HG02759 (cell line): ENCODE data around the gene PREX1.

Experiments
- ATAC-seq: cut with Tn5 transposase; IDR thresholded peaks from one replicate; pipeline ENCODE4 v1.9.1; 2021; ENCODE audit warnings: mild to moderate bottlenecking, moderate library complexity; ENCODE audit not compliant: unreplicated experiment

The PREX1 gene

DNA sequence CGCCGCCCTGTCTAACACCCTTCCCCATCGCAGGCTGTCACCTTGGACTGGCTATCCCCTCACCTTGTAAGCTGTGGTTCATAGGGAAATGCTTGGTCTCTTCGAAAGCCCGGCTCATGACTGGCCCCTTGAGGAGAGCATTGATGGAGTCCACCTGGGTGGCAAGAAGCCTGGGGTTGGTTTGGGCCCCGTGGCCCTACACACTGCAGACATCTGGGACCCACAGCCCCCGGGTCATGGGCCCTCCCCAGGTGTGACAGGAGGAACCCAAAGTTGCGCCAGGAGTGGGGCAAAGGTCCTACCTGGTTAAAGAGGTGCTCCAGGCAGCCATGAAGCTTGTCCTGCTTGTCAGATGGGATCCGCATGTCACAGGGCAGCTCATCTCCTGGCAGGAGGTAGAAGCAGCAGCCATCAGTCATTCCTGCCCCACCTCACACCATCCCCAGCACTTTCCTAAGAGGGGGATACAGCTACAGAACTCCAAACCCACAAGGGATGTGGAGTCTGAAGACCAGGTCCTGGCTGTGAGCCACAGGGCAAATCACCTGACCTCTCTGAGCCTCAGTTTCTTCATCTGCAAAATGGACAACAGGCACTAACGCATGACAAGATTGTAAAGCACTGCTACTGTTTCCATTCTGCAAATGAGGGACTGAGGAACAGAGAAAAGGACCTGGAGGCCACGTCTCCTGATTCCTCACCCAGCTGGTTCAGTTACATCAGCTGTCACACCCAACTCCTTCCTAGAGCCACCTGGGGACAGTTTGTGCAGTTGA is 185.5 kb downstream of the PREX1 start:
- no peak for ATAC-seq

DNA sequence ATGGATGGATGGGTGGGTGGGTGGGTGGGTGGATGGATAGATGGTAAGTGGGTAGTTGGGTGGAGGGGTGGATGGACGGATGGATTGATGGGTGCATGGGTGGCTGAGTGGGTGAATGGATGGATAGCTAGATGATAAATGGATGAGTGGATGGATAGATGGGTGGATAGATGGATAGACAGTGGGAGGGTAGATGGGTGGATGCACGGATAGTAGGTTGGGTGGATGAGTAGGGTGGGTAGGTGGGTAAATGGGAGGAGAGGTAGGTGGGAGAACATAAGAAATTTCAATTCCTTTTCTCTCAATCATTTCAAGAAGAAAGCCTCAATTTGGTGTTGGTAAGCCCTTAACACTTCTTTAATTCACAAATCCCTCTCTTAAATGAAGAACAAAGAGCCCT is 186.9 kb downstream of the PREX1 start:
- no peak for ATAC-seq

GRCh38 chr20:48639899-48640298 is 187.9 kb downstream of the PREX1 start:
- ATAC-seq = no peak

DNA sequence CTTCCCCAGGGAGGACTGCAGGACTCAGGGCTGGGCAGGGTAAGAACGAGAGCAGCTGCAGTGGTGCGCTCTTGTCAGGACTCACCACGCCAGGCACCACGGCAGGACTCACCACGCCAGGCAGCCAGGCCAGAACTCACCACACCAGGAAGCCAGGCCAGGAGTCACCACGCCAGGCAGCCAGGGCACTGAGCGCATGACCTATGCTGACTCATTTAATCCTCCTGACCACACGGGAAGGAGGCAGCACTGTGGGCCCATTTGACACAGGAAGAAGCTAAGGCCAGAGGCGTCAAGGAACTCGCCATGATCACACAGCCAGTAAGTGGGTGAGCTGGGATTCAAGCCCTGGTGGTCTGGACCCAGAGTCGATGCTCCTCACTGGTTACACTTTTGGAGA is 189.3 kb downstream of the PREX1 start:
- no peak for ATAC-seq

DNA sequence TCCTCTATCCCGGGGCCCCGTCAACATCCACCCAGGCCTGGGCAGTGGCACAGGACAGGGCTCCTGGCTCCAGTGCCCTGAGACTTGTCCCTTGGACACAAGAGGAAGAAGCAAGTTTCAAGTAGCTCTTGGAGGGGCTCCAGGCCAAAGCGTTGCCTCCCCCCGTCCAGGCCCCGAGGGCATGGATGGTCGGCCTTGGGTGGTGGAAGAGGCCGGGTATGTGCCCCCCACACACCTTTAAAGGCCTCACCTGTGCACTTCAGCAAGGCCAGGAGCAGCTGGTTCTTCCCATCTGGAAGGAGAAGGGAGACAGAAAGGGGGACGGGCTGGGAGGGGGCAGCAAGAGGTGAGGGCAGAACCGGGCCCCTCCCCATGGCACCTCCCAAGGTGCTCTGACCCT is 190.3 kb downstream of the PREX1 start:
- ATAC-seq = no peak

GRCh38 chr20:48636301-48636700 is 191.5 kb downstream of the PREX1 start:
- ATAC-seq = no peak

DNA sequence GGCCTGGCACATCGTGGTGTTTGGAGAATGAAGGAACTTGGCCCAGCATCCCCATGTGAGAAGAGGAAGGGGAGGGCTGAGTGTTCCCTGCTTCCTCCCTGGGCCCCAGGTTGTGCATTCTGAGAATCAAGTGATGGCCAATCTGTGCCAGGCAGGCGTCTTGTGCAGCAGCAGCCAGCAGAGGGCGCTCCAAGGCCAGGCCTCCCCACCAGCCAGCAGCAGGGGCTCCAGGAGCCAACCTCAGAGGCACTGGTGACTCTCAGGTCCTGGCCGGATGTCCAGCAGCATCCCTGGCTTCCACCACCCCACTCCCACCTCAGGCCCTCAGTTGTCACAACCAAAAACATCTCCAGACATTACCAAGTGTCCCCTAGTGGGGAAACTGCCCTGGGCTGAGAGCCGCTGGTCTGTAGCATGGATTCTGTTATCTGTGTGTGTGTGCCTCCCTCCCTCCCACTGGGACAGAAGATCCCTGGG is 192.0 kb downstream of the PREX1 start:
- no peak for ATAC-seq

DNA sequence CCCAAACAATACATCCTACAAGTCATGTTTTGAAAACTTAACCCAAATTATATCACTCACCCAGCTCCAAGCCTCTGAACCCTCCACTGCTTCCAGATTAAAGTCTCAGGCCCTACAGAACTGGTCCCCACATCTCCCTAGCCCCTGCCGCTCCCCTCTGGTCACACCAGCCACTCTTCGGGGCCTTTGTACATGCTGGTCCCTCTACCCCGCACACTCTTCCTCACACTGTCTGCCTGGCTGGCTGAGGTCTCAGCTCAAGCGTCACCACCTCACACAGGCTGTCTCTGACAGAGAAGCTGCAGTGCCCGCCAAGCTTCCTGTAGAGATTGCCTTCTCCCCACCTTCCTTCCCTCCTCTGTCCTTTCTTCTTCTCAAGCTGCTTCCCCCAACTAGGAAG is 192.4 kb downstream of the PREX1 start:
- no peak for ATAC-seq

DNA sequence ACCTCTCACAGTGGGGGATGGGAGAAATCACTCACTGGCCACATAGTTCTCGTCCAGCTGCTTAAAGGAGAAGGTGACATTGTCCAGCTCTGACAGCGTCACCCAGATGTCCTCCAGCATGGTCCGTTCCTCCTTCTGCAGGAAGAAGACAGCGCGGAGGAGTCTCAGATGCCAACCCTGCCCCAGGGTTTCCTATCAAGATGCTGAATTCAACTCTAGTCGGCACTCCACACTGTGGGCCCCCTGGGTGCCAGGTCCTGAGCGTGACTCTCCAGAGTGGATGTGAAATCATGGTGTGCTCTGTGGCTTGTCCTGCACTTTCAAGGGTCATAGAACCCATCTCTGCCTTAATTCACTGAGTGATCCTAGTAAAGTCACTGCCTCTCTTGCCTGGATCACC is 193.2 kb downstream of the PREX1 start:
- no peak for ATAC-seq

DNA sequence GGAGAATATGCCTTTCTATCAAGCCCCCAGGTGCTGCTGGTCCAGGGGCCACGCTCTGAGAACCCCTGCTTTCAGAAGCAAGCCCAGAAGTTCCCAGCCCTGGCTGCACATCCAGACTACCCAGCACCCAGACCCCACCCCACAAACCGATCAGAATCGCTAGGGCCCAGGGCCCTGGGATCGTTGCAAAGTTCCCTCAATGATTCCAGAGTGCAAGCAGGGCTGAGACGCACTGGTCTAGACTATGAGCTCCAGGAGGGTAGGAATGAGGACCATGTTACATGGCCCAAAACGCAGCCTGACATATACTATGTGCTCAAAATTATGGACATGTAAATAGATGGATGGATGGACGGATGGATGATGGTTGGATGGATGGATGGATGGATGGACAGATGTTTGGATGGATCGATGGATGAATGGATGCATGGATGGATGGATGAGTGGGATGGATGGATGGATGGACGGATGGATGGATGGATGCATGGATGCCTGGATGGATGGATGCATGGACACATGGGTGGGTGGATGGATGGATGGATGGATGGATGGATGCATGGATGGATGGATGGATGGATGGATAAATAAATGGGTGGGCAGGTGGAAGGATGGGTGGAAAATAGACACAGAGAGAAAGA is 194.1 kb downstream of the PREX1 start:
- no peak for ATAC-seq

GRCh38 chr20:48632825-48633619 is 194.8 kb downstream of the PREX1 start:
- ATAC-seq = no peak

GRCh38 chr20:48632017-48632824 is 195.6 kb downstream of the PREX1 start:
- no peak for ATAC-seq

GRCh38 chr20:48631114-48632016 is 196.4 kb downstream of the PREX1 start:
- ATAC-seq = no peak

- no peak for ATAC-seq
These were observed 197.3 kb downstream of the PREX1 start for GRCh38 chr20:48630342-48631075.

DNA sequence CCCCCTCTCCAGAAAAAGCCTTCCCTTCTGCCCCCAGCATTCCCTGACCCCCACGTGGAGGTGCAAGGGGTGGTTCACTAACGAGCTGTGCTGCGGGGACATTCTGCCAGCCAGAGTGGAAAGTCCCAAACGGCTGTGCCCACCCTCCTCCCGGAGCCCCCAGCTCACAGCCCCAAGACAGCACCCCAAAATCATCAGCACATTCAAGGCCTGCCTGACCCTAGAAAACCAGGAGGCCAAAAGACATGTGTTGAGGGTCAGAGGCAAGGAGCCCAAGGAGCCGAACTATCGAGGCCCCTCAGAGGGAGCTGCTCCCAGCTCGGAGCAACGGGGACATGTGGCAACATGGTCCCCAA is 197.9 kb downstream of the PREX1 start:
- ATAC-seq = no peak

DNA sequence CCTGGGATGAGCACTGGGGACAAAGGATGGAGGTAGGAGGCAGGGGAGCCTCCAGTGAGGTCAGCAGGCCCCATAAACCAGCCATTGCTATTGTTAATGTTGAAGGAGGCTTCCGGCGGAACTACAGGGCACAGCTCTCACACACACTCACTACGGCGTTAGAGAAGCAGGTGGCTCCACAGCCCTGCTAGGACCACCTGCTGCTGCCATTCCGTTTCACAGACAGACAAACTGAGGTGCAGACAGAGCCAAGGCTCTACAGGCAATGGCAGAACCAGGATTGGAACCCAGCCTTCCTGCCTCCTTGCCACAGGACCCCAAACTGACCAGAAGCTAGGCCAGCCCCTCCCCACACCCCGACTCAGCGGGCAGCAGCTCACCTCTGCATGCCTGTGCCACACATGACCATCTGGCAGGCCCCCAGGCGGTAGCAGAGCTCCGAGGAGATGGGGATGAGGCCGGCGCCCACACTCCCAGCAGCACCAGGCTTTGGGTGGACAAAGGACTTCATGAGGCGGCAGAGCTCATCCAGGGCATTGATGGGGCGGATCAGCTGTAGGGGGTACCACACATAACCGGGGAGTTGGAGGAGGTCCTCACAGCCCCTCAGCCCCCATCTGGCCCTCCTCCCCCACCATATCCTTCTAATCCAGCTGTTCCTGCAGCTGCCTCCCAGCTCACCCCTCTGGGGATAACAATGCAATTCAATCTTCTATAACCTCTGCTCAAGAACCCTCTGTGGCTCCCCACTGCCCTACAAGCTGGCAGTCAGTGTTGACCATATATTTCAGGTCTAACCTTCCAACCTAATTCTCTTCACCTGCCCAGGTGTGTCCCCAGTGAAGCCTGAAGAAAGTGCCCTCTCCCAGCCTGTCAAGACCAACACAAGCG is 198.5 kb downstream of the PREX1 start:
- ATAC-seq = no peak

- ATAC-seq = no peak
These were observed 200.1 kb downstream of the PREX1 start for GRCh38 chr20:48627737-48628128.
